ENCODE data around the gene JMJD4. TPM values are rescaled to one million over a fixed set of nuclear protein-coding genes. Genes with fewer than 3 reads are reported as not detected.

JMJD4 gene
- total and polyA plus RNA-seq, 8 donors, result 13.4 to 18.6 (median 16.7) TPM

GRCh38 chr1:227777156-227777555 lies 42.1 kb upstream of the JMJD4 start:
- H3K4me1 ChIP-seq, result no peaks in the 10 kb centered on the region
- peaks cover 0 to 45% of the 10 kb centered on the region in 2 donors for H3K36me3 ChIP-seq
- no peaks in the 10 kb centered on the region for H3K27me3 ChIP-seq
- H3K4me3 ChIP-seq, result no peak overlapping the region
- no peaks in the 10 kb centered on the region for H3K9me3 ChIP-seq
- ATAC-seq (no peak), DNase-seq (no peak)
- intact Hi-C loops (cut with DNase I), result no loop called here
- TF ChIP-seq, protein P1, sequence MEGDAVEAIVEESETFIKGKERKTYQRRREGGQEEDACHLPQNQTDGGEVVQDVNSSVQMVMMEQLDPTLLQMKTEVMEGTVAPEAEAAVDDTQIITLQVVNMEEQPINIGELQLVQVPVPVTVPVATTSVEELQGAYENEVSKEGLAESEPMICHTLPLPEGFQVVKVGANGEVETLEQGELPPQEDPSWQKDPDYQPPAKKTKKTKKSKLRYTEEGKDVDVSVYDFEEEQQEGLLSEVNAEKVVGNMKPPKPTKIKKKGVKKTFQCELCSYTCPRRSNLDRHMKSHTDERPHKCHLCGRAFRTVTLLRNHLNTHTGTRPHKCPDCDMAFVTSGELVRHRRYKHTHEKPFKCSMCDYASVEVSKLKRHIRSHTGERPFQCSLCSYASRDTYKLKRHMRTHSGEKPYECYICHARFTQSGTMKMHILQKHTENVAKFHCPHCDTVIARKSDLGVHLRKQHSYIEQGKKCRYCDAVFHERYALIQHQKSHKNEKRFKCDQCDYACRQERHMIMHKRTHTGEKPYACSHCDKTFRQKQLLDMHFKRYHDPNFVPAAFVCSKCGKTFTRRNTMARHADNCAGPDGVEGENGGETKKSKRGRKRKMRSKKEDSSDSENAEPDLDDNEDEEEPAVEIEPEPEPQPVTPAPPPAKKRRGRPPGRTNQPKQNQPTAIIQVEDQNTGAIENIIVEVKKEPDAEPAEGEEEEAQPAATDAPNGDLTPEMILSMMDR (IDR thresholded peaks at IDR 0.05), result no peak
- no peak overlapping the region for H3K27ac ChIP-seq

- Histone ChIP-seq H3K27ac (no peak overlapping the region), H3K27me3 (no peaks in the 10 kb centered on the region), H3K9me3 (no peaks in the 10 kb centered on the region), H3K4me3 (no peak overlapping the region), H3K36me3 (peaks cover 0 to 45% of the 10 kb centered on the region in 2 donors), H3K4me1 (no peaks in the 10 kb centered on the region)
- ATAC-seq (no peak), DNase-seq (no peak)
- intact Hi-C loops (cut with DNase I), result no loop called here
- TF ChIP-seq, protein P1 (IDR thresholded peaks at IDR 0.05), result no peak
These were observed 41.2 kb upstream of the JMJD4 start for GRCh38 chr1:227776331-227776771.

- peaks cover 0 to 48% of the 10 kb centered on the region in 2 donors for H3K36me3 ChIP-seq
- no peak overlapping the region for H3K27ac ChIP-seq
- TF ChIP-seq, protein P1 (IDR thresholded peaks at IDR 0.05), result no peak
- ATAC-seq, result no peak
- no peaks in the 10 kb centered on the region for H3K9me3 ChIP-seq
- no peak overlapping the region for H3K4me3 ChIP-seq
- no peak for DNase-seq
- H3K27me3 ChIP-seq, result no peaks in the 10 kb centered on the region
- intact Hi-C loops (cut with DNase I), result no loop called here
- H3K4me1 ChIP-seq, result no peaks in the 10 kb centered on the region
These were observed 40.7 kb upstream of the JMJD4 start for GRCh38 chr1:227775841-227776240.

- peaks cover 0 to 49% of the 10 kb centered on the region in 2 donors for H3K36me3 ChIP-seq
- no peak for ATAC-seq
- H3K27ac ChIP-seq, result no peak overlapping the region
- DNase-seq, result peak in 1 of 4 donors; percentile 71
- no peak overlapping the region for H3K4me3 ChIP-seq
- no peaks in the 10 kb centered on the region for H3K4me1 ChIP-seq
- H3K27me3 ChIP-seq, result no peaks in the 10 kb centered on the region
- TF ChIP-seq, protein P1 (IDR thresholded peaks at IDR 0.05), result no peak
- intact Hi-C loops (cut with DNase I), result no loop called here
- H3K9me3 ChIP-seq, result no peaks in the 10 kb centered on the region
These were observed 39.9 kb upstream of the JMJD4 start for GRCh38 chr1:227774821-227775661.

- Histone ChIP-seq H3K27me3 (no peaks in the 10 kb centered on the region), H3K4me3 (no peak overlapping the region), H3K27ac (no peak overlapping the region), H3K4me1 (no peaks in the 10 kb centered on the region), H3K9me3 (no peaks in the 10 kb centered on the region), H3K36me3 (peaks cover 0 to 51% of the 10 kb centered on the region in 2 donors)
- TF ChIP-seq, protein P1 (IDR thresholded peaks at IDR 0.05), result no peak
- DNase-seq (peak in 1 of 4 donors; percentile 77), ATAC-seq (no peak)
- intact Hi-C loops (cut with DNase I), result no loop called here
These were observed 39.1 kb upstream of the JMJD4 start for GRCh38 chr1:227774051-227774731.
